H1 (cell line): Measurements from ENCODE around the gene ACTN3. TPM values are rescaled to one million over a fixed set of nuclear protein-coding genes. Genes with fewer than 3 reads are reported as not detected.

Source experiments
- CTCF ChIA-PET: fragments of 300-600 bp; sonication (Branson Sonifier 250); formaldehyde crosslinking; loops from one replicate; lab custom pipeline; 2021; ENCODE audit not compliant: partially characterized antibody; lab: Charles Lee
- POLR2A ChIA-PET: fragments of 300-600 bp; sonication (Branson Sonifier 250); formaldehyde crosslinking; loops from one replicate; lab custom pipeline; 2021; ENCODE audit warnings: inconsistent platforms; ENCODE audit not compliant: partially characterized antibody; lab: Charles Lee
- DNase-seq, 2 experiments: peaks; one replicate each; pipeline versions ENCODE4 v3.0.0 to v3.0.0-alpha.2; 2010 to 2022; ENCODE audit warnings: low spot score in 2 of 2, low read depth in 1 of 2, mixed read lengths in 1 of 2
- FAIRE-seq: peaks from 2 replicates; lab custom pipeline; 2011; peaks lifted over from hg19 to GRCh38; lab: Jason Lieb, UNC
- H2AFZ ChIP-seq: 2 replicates; pipeline ENCODE4 v1.8.1; 2012; ENCODE audit warnings: low read length, inconsistent platforms
- H2AK5ac ChIP-seq: 2 replicates; pipeline ENCODE4 v1.6.1; 2013; ENCODE audit warnings: low read depth, low read length
- H2BK120ac ChIP-seq: replicated peaks from 2 replicates; pipeline ENCODE3; 2013; ENCODE audit warnings: low read depth, low read length, inconsistent platforms
- H2BK12ac ChIP-seq: 2 replicates; pipeline ENCODE4 v1.6.1; 2013; ENCODE audit warnings: low read depth, low read length
- H2BK15ac ChIP-seq: 2 replicates; pipeline ENCODE4 v1.6.1; 2013; ENCODE audit warnings: low read length
- H2BK20ac ChIP-seq: 2 replicates; pipeline ENCODE4 v1.6.1; 2013; ENCODE audit warnings: low read length
- H2BK5ac ChIP-seq: 2 replicates; pipeline ENCODE4 v1.6.1; 2013; ENCODE audit warnings: low read depth, low read length
- H3K14ac ChIP-seq: 2 replicates; pipeline ENCODE4 v1.6.1; 2013; ENCODE audit warnings: inconsistent platforms; ENCODE audit not compliant: insufficient read length
- H3K18ac ChIP-seq: 2 replicates; pipeline ENCODE4 v1.6.1; 2013; ENCODE audit warnings: low read length; ENCODE audit errors: extremely low read depth
- H3K23ac ChIP-seq: 2 replicates; pipeline ENCODE4 v1.6.1; 2013; ENCODE audit warnings: inconsistent platforms; ENCODE audit not compliant: insufficient read length
- H3K23me2 ChIP-seq: 2 replicates; pipeline ENCODE4 v1.6.1; 2013; ENCODE audit warnings: low read depth, low read length
- H3K27ac ChIP-seq: 2 replicates; pipeline ENCODE4 v1.6.1; 2011; ENCODE audit warnings: low read depth, low read length, inconsistent platforms
- H3K27me3 ChIP-seq, 4 experiments: replicated peaks in 1 of 4; 1 replicate in 1 of 4; 2 replicates in 3 of 4; pipeline versions ENCODE4 v1.6.1 to v1.8.1; 2011 to 2013; ENCODE audit warnings: low read length in 3 of 4, mild to moderate bottlenecking in 3 of 4, inconsistent platforms in 2 of 4, mixed read lengths in 2 of 4, moderate library complexity in 1 of 4; ENCODE audit not compliant: control insufficient read depth in 3 of 4, insufficient read depth in 3 of 4; ENCODE audit errors: extremely low read depth in 1 of 4
- H3K36me3 ChIP-seq, 4 experiments: 2 replicates each; pipeline versions ENCODE4 v1.6.1 to v1.8.1; 2011 to 2013; ENCODE audit warnings: mild to moderate bottlenecking in 4 of 4, low read length in 3 of 4, moderate library complexity in 2 of 4, control low read depth in 1 of 4, inconsistent platforms in 1 of 4; ENCODE audit not compliant: insufficient read depth in 4 of 4, control insufficient read depth in 2 of 4
- H3K4ac ChIP-seq: replicated peaks from 2 replicates; pipeline ENCODE3; 2013; ENCODE audit warnings: low read length, low read depth, mixed read lengths, inconsistent platforms; ENCODE audit not compliant: insufficient read length
- H3K4me1 ChIP-seq, 4 experiments: replicated peaks in 1 of 4; 1 replicate in 1 of 4; 2 replicates in 3 of 4; pipeline versions ENCODE4 v1.6.1 to v1.8.1; 2011 to 2013; ENCODE audit warnings: low read length in 3 of 4, inconsistent platforms in 2 of 4, mixed read lengths in 1 of 4; ENCODE audit not compliant: insufficient read depth in 4 of 4, control insufficient read depth in 3 of 4
- H3K4me2 ChIP-seq, 2 experiments: 2 replicates each; pipeline versions ENCODE4 v1.6.1 to v1.8.1; 2011 to 2013; ENCODE audit warnings: low read depth in 2 of 2, low read length in 2 of 2, control low read depth in 1 of 2, inconsistent platforms in 1 of 2, mild to moderate bottlenecking in 1 of 2; ENCODE audit not compliant: insufficient read depth in 1 of 2
- H3K4me3 ChIP-seq, 4 experiments: fragments of 200-600, 300-600 bp in 1 of 4; sonication (generic), shearing (Covaris generic), sonication (Bioruptor Twin) in 1 of 4; 2 replicates each; pipeline versions ENCODE4 v1.5.1 to v1.8.1; 2011 to 2016; ENCODE audit warnings: low read length in 4 of 4, low read depth in 3 of 4, control low read depth in 2 of 4, inconsistent platforms in 2 of 4, mild to moderate bottlenecking in 2 of 4, mixed read lengths in 1 of 4, moderate library complexity in 1 of 4; ENCODE audit not compliant: insufficient read depth in 2 of 4; ENCODE audit errors: extremely low read depth in 1 of 4
- H3K56ac ChIP-seq: replicated peaks from 2 replicates; pipeline ENCODE3; 2013; ENCODE audit warnings: low read depth, mild to moderate bottlenecking, mixed read lengths, low read length, inconsistent platforms; ENCODE audit not compliant: insufficient read length
- H3K79me1 ChIP-seq: 2 replicates; pipeline ENCODE4 v1.6.1; 2013; ENCODE audit warnings: low read depth, low read length, control low read depth
- H3K79me2 ChIP-seq, 2 experiments: 2 replicates each; pipeline versions ENCODE4 v1.6.1 to v1.8.1; 2012 to 2013; ENCODE audit warnings: low read length in 2 of 2, mild to moderate bottlenecking in 2 of 2, inconsistent platforms in 1 of 2; ENCODE audit not compliant: insufficient read depth in 2 of 2, control insufficient read depth in 1 of 2
- H3K9ac ChIP-seq, 4 experiments: replicated peaks in 1 of 4; 1 replicate in 1 of 4; 2 replicates in 3 of 4; pipeline versions ENCODE4 v1.6.1 to v1.8.1; 2011 to 2013; ENCODE audit warnings: low read depth in 3 of 4, low read length in 3 of 4, control low read depth in 2 of 4, mild to moderate bottlenecking in 2 of 4, moderate library complexity in 2 of 4, inconsistent platforms in 1 of 4; ENCODE audit errors: extremely low read depth in 1 of 4
- H3K9me3 ChIP-seq, 2 experiments: 2 replicates each; pipeline versions ENCODE4 v1.6.1 to v1.8.1; 2012 to 2013; ENCODE audit warnings: mild to moderate bottlenecking in 2 of 2, moderate library complexity in 2 of 2, control low read depth in 1 of 2, inconsistent platforms in 1 of 2, low read depth in 1 of 2, low read length in 1 of 2, mixed read lengths in 1 of 2; ENCODE audit not compliant: insufficient read depth in 2 of 2
- H4K20me1 ChIP-seq, 2 experiments: replicated peaks in 1 of 2; 2 replicates each; pipeline versions ENCODE3 to v1.8.1; 2011 to 2013; ENCODE audit warnings: inconsistent platforms in 2 of 2, low read length in 2 of 2, mild to moderate bottlenecking in 1 of 2; ENCODE audit not compliant: insufficient read depth in 2 of 2, control insufficient read depth in 1 of 2
- H4K5ac ChIP-seq: 2 replicates; pipeline ENCODE4 v1.6.1; 2013; ENCODE audit warnings: low read length, low read depth, mixed read lengths, inconsistent platforms; ENCODE audit not compliant: insufficient read length
- H4K8ac ChIP-seq: 2 replicates; pipeline ENCODE4 v1.8.0; 2013; ENCODE audit warnings: mild to moderate bottlenecking, moderate library complexity, low read length, inconsistent platforms; ENCODE audit not compliant: insufficient read depth; ENCODE audit errors: extremely low read depth
- H4K91ac ChIP-seq: replicated peaks from 2 replicates; pipeline ENCODE3; 2013; ENCODE audit warnings: low read length, mixed read lengths, inconsistent platforms; ENCODE audit not compliant: insufficient read length
- ASH2L ChIP-seq: fragments of 200-600, 300-600 bp; sonication (generic); IDR thresholded peaks from one replicate; pipeline ENCODE4 v1.7.1; 2017; ENCODE audit warnings: low read length
- CEBPB ChIP-seq: IDR thresholded peaks from 2 replicates; pipeline ENCODE4 v1.6.1; 2012; ENCODE audit warnings: low read depth, low read length
- CHD2 ChIP-seq: IDR thresholded peaks from 2 replicates; pipeline ENCODE4 v1.6.1; 2012; ENCODE audit warnings: low read length, improper control_type of control experiment
- E2F6 ChIP-seq: IDR thresholded peaks from 2 replicates; pipeline ENCODE4 v1.6.1; 2012; ENCODE audit warnings: inconsistent platforms
- JUN ChIP-seq: IDR thresholded peaks from 2 replicates; pipeline ENCODE4 v1.6.1; 2011; ENCODE audit warnings: low read depth, mild to moderate bottlenecking, improper control_type of control experiment, low read length
- KDM4A ChIP-seq: IDR thresholded peaks from one replicate; pipeline ENCODE4 v1.7.1; 2012; ENCODE audit warnings: low read depth, mild to moderate bottlenecking, moderate library complexity, low read length, inconsistent platforms; ENCODE audit not compliant: severe bottlenecking
- POLR2A ChIP-seq, 2 experiments: IDR thresholded peaks; 1 replicate in 1 of 2; 2 replicates in 1 of 2; pipeline ENCODE4 v1.6.1; 2011; ENCODE audit warnings: low read depth in 2 of 2, low read length in 2 of 2, mild to moderate bottlenecking in 2 of 2; ENCODE audit errors: control extremely low read depth in 1 of 2
- RBBP5 ChIP-seq: IDR thresholded peaks from 2 replicates; pipeline ENCODE4 v1.7.1; 2012; ENCODE audit warnings: low read depth, mild to moderate bottlenecking, inconsistent platforms, low read length, moderate library complexity, borderline replicate concordance
- SIN3A ChIP-seq, 2 experiments: IDR thresholded peaks in 1 of 2; conservative IDR thresholded peaks in 1 of 2; 2 replicates each; pipeline ENCODE4 v1.6.1; 2011 to 2012; ENCODE audit warnings: low read length in 2 of 2, improper control_type of control experiment in 1 of 2, low read depth in 1 of 2, mild to moderate bottlenecking in 1 of 2
- SP4 ChIP-seq: IDR thresholded peaks from 2 replicates; pipeline ENCODE4 v1.6.1; 2012; ENCODE audit warnings: low read length, inconsistent platforms
- SRF ChIP-seq: IDR thresholded peaks from 2 replicates; pipeline ENCODE4 v1.6.1; 2011; ENCODE audit warnings: mild to moderate bottlenecking, low read depth, low read length, moderate library complexity
- WGBS, 2 experiments: shearing (Covaris generic) in 1 of 2; methylation state at CpG; one replicate each; pipeline versions ENCODE4 v1.1.6 to v1.1.7; 2013 to 2015; ENCODE audit warnings: low lambda C conversion rate in 2 of 2, mixed read lengths in 2 of 2, inconsistent platforms in 1 of 2, low coverage in 1 of 2, missing lambda C conversion rate in 1 of 2; ENCODE audit not compliant: insufficient replicate concordance in 2 of 2, insufficient coverage in 1 of 2, insufficient read length in 1 of 2; ENCODE audit errors: extremely low coverage in 1 of 2, missing lambda C conversion rate in 1 of 2; 5-methylcytosine and 5-hydroxymethylcytosine counted together
- polyA plus RNA-seq, 7 experiments: library from polyadenylated mRNA; depleted of rRNA in 3 of 7; stranded (reverse) in 5 of 7; unstranded in 2 of 7; fragments of >200 nt in 5 of 7; fragments of 200-250 nt in 2 of 7; gene quantifications; 1 replicate in 5 of 7; 2 replicates in 1 of 7; 4 replicates in 1 of 7; pipeline versions ENCODE4 v1.2.1 to v1.2.3, GENCODE V29; 2011 to 2013; ENCODE audit warnings: missing spikeins in 2 of 7, mixed read lengths in 2 of 7
- total RNA-seq: library from RNA; stranded (reverse); fragmentation: NEBNext Ultra II Directional; extraction: Animal tissue kit (Norgen Biotek cat#: 25700); gene quantifications from 2 replicates; pipeline ENCODE4 v1.2.1, GENCODE V29; 2021

Gene ACTN3
- total and polyA plus RNA-seq, 2 of the 8 experiments (the other 6 are each of a cell fraction or from before 2014, with no cell fraction given), result 30.8 to 36.7 TPM

- Histone ChIP-seq H3K36me3 (peaks cover 16 to 48% (median 41%) of the 10 kb centered on the region in 4 experiments), H3K27me3 (no peaks in the 10 kb centered on the region), H2BK120ac (no peak overlapping the region), H3K18ac (no peak overlapping the region), H2AFZ (no peak overlapping the region), H3K56ac (no peak overlapping the region), H3K4me3 (no peak overlapping the region), H4K8ac (no peak overlapping the region), H3K79me2 (no peaks in the 10 kb centered on the region), H2AK5ac (no peak overlapping the region), H2BK12ac (no peak overlapping the region), H3K14ac (no peak overlapping the region), H2BK15ac (no peak overlapping the region), H3K9me3 (no peaks in the 10 kb centered on the region), H4K20me1 (peaks cover 0 to 2% of the 10 kb centered on the region in 2 experiments), H3K23ac (no peak overlapping the region), H3K9ac (no peak overlapping the region), H3K27ac (no peak overlapping the region), H3K4me2 (no peak overlapping the region), H3K4me1 (peaks cover 0 to 2% (median 0%) of the 10 kb centered on the region in 4 experiments; a peak in 1 of 7 replicates), H3K79me1 (no peaks in the 10 kb centered on the region), H3K4ac (no peak overlapping the region), H4K5ac (no peak overlapping the region), H3K23me2 (no peaks in the 10 kb centered on the region), H2BK20ac (no peak overlapping the region), H4K91ac (no peak overlapping the region), H2BK5ac (no peak overlapping the region)
- ChIA-PET POLR2A (interaction anchor here (1.0 to 7.4 kb wide), 10 partner anchors 8 to 93 kb away, joined by 3 to 54 read pairs (median 4); partner anchors contain the start of genes ACTN3, DPP3, RBM14 and ZDHHC24), CTCF (interaction anchor here (0.6 to 3.5 kb wide), 10 partner anchors 11 to 166 kb away, joined by 3 to 12 read pairs (median 3); partner anchors contain the start of genes ACTN3, RBM4B and ZDHHC24)
- DNase-seq (no peak), FAIRE-seq (no peak)
- WGBS, 2 experiments, result 93% methylated on average over 2 of the region's 2 CpGs; no CpG with 5 or more reads in 1 of the 2 experiments
- no peak for TF ChIP-seq SP4
- no peak for TF ChIP-seq JUN
- no peak for TF ChIP-seq KDM4A
- no peak for TF ChIP-seq SRF
- TF ChIP-seq POLR2A (IDR thresholded peaks at IDR 0.05; ENCODE audit: control extremely low read depth in 1 of 2, low read depth in 2 of 2, low read length in 2 of 2), result no peak
- TF ChIP-seq RBBP5, result no peak
- no peak for TF ChIP-seq SIN3A (conservative IDR thresholded peaks at IDR 0.05 in 1 of 2, IDR thresholded peaks at IDR 0.05 in 1 of 2; ENCODE audit: low read depth in 1 of 2, low read length in 2 of 2)
- TF ChIP-seq CHD2, result no peak
- TF ChIP-seq ASH2L, result no peak
- no peak for TF ChIP-seq CEBPB
- TF ChIP-seq E2F6, result no peak
Measured at GRCh38 chr11:66562275-66562674, 15.6 kb downstream of the ACTN3 start.
